Neuronal stem cell (in vitro differentiated cells): ENCODE results near the gene ARHGAP32.

ENCODE experiments used
- DNase-seq: peaks from one replicate; pipeline ENCODE4 v3.0.0-alpha.2; 2013; ENCODE audit warnings: low spot score
- H2AFZ ChIP-seq: one replicate; pipeline ENCODE4 v1.6.1; 2013; ENCODE audit warnings: mild to moderate bottlenecking, low read length, inconsistent platforms
- H2AK5ac ChIP-seq: 2 replicates; pipeline ENCODE4 v1.6.1; 2013; ENCODE audit warnings: low read depth, mild to moderate bottlenecking, inconsistent platforms, low read length, moderate library complexity, mixed read lengths
- H2BK120ac ChIP-seq: 2 replicates; pipeline ENCODE4 v1.6.1; 2013; ENCODE audit warnings: low read depth, mild to moderate bottlenecking, inconsistent platforms, low read length, moderate library complexity, mixed read lengths
- H2BK12ac ChIP-seq: one replicate; pipeline ENCODE4 v1.6.1; 2013; ENCODE audit warnings: low read length, inconsistent platforms
- H2BK15ac ChIP-seq: 2 replicates; pipeline ENCODE4 v1.6.1; 2013; ENCODE audit warnings: mild to moderate bottlenecking, low read length, inconsistent platforms, mixed read lengths
- H2BK5ac ChIP-seq: one replicate; pipeline ENCODE4 v1.6.1; 2013; ENCODE audit warnings: inconsistent platforms, mild to moderate bottlenecking, low read length, moderate library complexity
- H3K14ac ChIP-seq: one replicate; pipeline ENCODE4 v1.6.1; 2013; ENCODE audit warnings: low read length, inconsistent platforms
- H3K18ac ChIP-seq: 2 replicates; pipeline ENCODE4 v1.6.1; 2013; ENCODE audit warnings: low read length, inconsistent platforms
- H3K23ac ChIP-seq: 2 replicates; pipeline ENCODE4 v1.6.1; 2013; ENCODE audit warnings: low read depth, mild to moderate bottlenecking, mixed read lengths, low read length, inconsistent platforms; ENCODE audit not compliant: poor library complexity
- H3K27ac ChIP-seq: replicated peaks from 3 replicates; pipeline ENCODE4 v1.5.1; 2013; ENCODE audit warnings: low read length, inconsistent platforms
- H3K27me3 ChIP-seq, 3 experiments: 2 replicates each; pipeline ENCODE4 v1.6.1; 2013; ENCODE audit warnings: low read length in 3 of 3, mild to moderate bottlenecking in 2 of 3, inconsistent platforms in 1 of 3, low read depth in 1 of 3, mixed read lengths in 1 of 3, moderate library complexity in 1 of 3; ENCODE audit not compliant: control insufficient read depth in 3 of 3, insufficient read depth in 3 of 3
- H3K36me3 ChIP-seq, 2 donors: replicated peaks in 1 of 2; 2 replicates each; pipeline ENCODE4 v1.6.1; 2013; ENCODE audit warnings: low read length in 2 of 2; ENCODE audit not compliant: control insufficient read depth in 2 of 2, insufficient read depth in 2 of 2
- H3K4ac ChIP-seq: 2 replicates; pipeline ENCODE4 v1.6.1; 2013; ENCODE audit warnings: inconsistent platforms, mild to moderate bottlenecking, low read length, moderate library complexity
- H3K4me1 ChIP-seq, 2 donors: 1 replicate in 1 of 2; 2 replicates in 1 of 2; pipeline ENCODE4 v1.6.1; 2013; ENCODE audit warnings: low read length in 2 of 2, low read depth in 1 of 2; ENCODE audit not compliant: control insufficient read depth in 2 of 2, insufficient read depth in 1 of 2
- H3K4me2 ChIP-seq: one replicate; pipeline ENCODE4 v1.6.1; 2013; ENCODE audit warnings: mild to moderate bottlenecking, low read length, inconsistent platforms; ENCODE audit not compliant: insufficient read depth, poor library complexity, severe bottlenecking
- H3K4me3 ChIP-seq, 2 donors: 2 replicates each; pipeline ENCODE4 v1.5.1; 2013; ENCODE audit warnings: low read length in 2 of 2, mild to moderate bottlenecking in 2 of 2, inconsistent platforms in 1 of 2, moderate library complexity in 1 of 2
- H3K79me1 ChIP-seq: one replicate; pipeline ENCODE4 v1.6.1; 2013; ENCODE audit warnings: low read depth, mild to moderate bottlenecking, inconsistent platforms, low read length, moderate library complexity
- H3K9ac ChIP-seq: one replicate; pipeline ENCODE4 v1.6.1; 2013; ENCODE audit warnings: mild to moderate bottlenecking, low read depth, low read length, inconsistent platforms; ENCODE audit not compliant: poor library complexity
- H3K9me3 ChIP-seq, 2 donors: replicated peaks in 1 of 2; 2 replicates each; pipeline versions ENCODE3 to v1.6.1; 2013; ENCODE audit warnings: low read length in 2 of 2, mild to moderate bottlenecking in 2 of 2, inconsistent platforms in 1 of 2, low read depth in 1 of 2, mixed read lengths in 1 of 2, moderate library complexity in 1 of 2; ENCODE audit not compliant: control insufficient read depth in 2 of 2, insufficient read depth in 1 of 2
- H4K8ac ChIP-seq: one replicate; pipeline ENCODE4 v1.6.1; 2013; ENCODE audit warnings: low read depth, mild to moderate bottlenecking, inconsistent platforms, low read length, moderate library complexity
- H4K91ac ChIP-seq: one replicate; pipeline ENCODE4 v1.6.1; 2013; ENCODE audit warnings: low read length, low read depth, mild to moderate bottlenecking, inconsistent platforms; ENCODE audit not compliant: poor library complexity
- WGBS, 2 donors: extraction: QIAGEN DNeasy Blood & Tissue Kit; methylation state at CpG; one replicate each; pipeline ENCODE4 v1.1.7; 2013; ENCODE audit warnings: missing lambda C conversion rate in 2 of 2, mixed read lengths in 1 of 2; ENCODE audit not compliant: insufficient read length in 2 of 2, insufficient replicate concordance in 1 of 2; ENCODE audit errors: extremely low coverage in 2 of 2; 5-methylcytosine and 5-hydroxymethylcytosine counted together

The ARHGAP32 gene

DNA sequence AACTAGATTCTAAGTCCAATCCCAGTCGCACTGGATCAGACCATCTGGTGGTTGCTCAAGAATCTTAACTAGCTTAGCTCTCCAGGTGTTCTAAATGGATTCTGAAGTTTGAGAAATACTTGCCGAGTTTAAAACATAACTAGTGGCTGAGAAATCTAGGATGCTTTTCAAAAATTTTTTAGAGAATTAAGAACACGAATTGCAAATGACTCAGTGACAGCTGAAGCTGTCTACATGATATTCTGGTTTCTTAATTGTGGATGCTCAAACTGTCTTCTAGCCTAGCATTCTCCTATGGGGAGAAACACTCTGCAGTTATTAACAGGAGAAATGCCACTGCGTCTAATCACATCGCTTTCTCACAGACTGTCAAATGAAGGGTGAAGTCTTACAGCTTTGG, 229.2 kb downstream of the ARHGAP32 start:
- H2BK12ac ChIP-seq = no peak overlapping the region
- no peak overlapping the region for H3K27ac ChIP-seq
- no peaks in the 10 kb centered on the region for H3K79me1 ChIP-seq
- H2BK5ac ChIP-seq = no peak overlapping the region
- H3K14ac ChIP-seq = no peak overlapping the region
- no peaks in the 10 kb centered on the region for H3K9me3 ChIP-seq
- no peaks in the 10 kb centered on the region for H3K27me3 ChIP-seq
- H3K4me3 ChIP-seq = no peak overlapping the region
- no peak overlapping the region for H3K18ac ChIP-seq
- H2BK15ac ChIP-seq = no peak overlapping the region
- H3K23ac ChIP-seq = no peak overlapping the region
- no peak overlapping the region for H4K8ac ChIP-seq
- no peak overlapping the region for H2AK5ac ChIP-seq
- no CpG with 5 or more reads among the region's 5 CpGs for WGBS, 2 donors
- H3K36me3 ChIP-seq = peaks cover 0 to 16% of the 10 kb centered on the region in 2 donors
- no peak overlapping the region for H2BK120ac ChIP-seq
- H3K4me2 ChIP-seq = no peak overlapping the region
- no peak overlapping the region for H2AFZ ChIP-seq
- no peak overlapping the region for H4K91ac ChIP-seq
- H3K9ac ChIP-seq = no peak overlapping the region
- DNase-seq = no peak
- H3K4me1 ChIP-seq = peaks cover 4 to 11% of the 10 kb centered on the region in 2 donors
- H3K4ac ChIP-seq = no peak overlapping the region

DNA sequence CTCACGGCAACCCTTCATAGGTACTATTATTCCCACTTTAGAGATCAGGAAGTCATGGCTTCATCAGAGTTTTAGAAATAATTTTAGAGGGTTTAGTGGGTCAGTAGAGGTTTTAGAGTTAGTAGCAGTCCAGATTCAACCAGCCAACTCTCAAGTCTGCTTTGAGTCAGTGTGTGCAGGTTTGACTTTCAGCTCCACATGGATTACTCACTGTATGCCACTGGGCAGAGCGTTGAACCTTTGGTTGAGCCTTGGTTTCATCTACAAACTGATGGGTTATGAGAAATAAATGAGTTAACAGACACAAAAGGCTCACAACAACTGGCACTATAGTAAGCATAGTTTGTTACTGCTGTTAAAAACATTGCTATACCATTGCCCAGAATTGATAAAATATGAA, 230.5 kb downstream of the ARHGAP32 start:
- Histone ChIP-seq H3K23ac (no peak overlapping the region), H3K36me3 (peaks cover 0 to 5% of the 10 kb centered on the region in 2 donors), H3K79me1 (no peaks in the 10 kb centered on the region), H3K14ac (no peak overlapping the region), H4K91ac (no peak overlapping the region), H2AFZ (no peak overlapping the region), H2BK5ac (no peak overlapping the region), H3K4me3 (no peak overlapping the region), H2BK15ac (no peak overlapping the region), H3K18ac (no peak overlapping the region), H2BK12ac (no peak overlapping the region), H3K4me1 (peaks cover 4 to 11% of the 10 kb centered on the region in 2 donors), H3K4ac (no peak overlapping the region), H2BK120ac (no peak overlapping the region), H3K27me3 (no peaks in the 10 kb centered on the region), H3K27ac (no peak overlapping the region), H3K4me2 (no peak overlapping the region), H3K9ac (no peak overlapping the region), H2AK5ac (no peak overlapping the region), H4K8ac (no peak overlapping the region), H3K9me3 (no peaks in the 10 kb centered on the region)
- no peak for DNase-seq
- no CpG with 5 or more reads among the region's 2 CpGs for WGBS, 2 donors

DNA sequence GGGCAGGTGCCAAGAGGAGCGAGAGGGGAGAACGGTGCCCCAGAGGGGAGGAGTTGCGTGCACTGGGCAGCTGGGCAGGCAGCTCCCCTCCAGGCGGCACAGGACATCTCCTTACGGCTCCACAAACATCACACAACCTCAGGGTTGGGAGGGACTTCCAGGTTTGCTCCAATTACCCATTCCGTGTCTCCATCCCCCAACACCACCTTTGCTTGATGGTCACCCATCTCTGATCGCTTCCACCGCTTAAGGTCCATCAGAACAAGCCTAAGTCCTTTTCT, 235.0 kb downstream of the ARHGAP32 start:
- H3K4ac ChIP-seq = no peak overlapping the region
- H4K91ac ChIP-seq = no peak overlapping the region
- no peak overlapping the region for H2AFZ ChIP-seq
- no peak overlapping the region for H3K18ac ChIP-seq
- no peak overlapping the region for H3K27ac ChIP-seq
- H3K36me3 ChIP-seq = no peaks in the 10 kb centered on the region
- H2AK5ac ChIP-seq = no peak overlapping the region
- H3K9me3 ChIP-seq = no peaks in the 10 kb centered on the region
- H3K4me1 ChIP-seq = peaks cover 0 to 2% of the 10 kb centered on the region in 2 donors
- H2BK12ac ChIP-seq = no peak overlapping the region
- H3K27me3 ChIP-seq = no peaks in the 10 kb centered on the region
- no peak overlapping the region for H3K4me2 ChIP-seq
- no peak overlapping the region for H3K9ac ChIP-seq
- H2BK15ac ChIP-seq = no peak overlapping the region
- no peak overlapping the region for H3K23ac ChIP-seq
- no peak overlapping the region for H2BK5ac ChIP-seq
- no peak overlapping the region for H3K14ac ChIP-seq
- DNase-seq = no peak
- H3K79me1 ChIP-seq = no peaks in the 10 kb centered on the region
- no peak overlapping the region for H4K8ac ChIP-seq
- H3K4me3 ChIP-seq = no peak overlapping the region
- no CpG with 5 or more reads among the region's 8 CpGs for WGBS, 2 donors
- no peak overlapping the region for H2BK120ac ChIP-seq

DNA sequence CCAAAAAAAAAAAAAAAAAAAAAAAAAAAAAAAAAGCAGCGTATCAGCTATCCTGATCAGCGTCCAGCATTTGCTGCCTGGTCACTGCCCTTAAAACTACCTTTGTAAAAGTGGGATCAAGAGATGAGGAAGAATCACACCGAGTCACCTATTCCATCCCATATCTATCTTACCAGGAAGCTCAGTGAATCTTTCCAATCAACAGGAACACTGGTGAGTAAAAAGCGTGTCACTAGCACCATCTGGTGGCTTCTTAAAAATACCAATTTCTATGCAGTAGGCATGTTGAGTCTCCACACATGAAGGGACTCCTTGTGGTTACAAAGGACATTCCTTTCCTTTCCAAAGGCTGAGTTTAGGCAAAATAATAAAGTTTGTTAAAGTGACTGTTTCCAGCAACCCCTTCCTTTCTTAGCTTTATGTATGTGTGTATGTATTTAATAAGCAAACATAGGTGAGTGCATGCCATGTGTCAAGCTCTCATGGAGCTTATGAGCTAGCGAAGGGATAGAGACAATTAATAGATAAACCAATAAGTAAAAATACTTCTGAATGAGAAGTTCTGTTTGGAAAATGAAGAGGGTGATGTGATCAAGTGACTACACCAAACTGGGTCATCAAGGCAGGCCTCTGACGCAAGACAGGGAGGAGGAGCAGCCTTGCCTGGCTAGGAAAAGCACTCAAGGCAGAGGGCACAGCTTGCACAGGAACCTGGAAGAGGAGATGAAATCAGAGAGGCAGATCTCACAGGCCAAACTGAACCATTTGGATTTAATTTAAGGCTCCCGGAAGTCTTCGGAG, 235.5 kb downstream of the ARHGAP32 start:
- Histone ChIP-seq H2BK15ac (no peak overlapping the region), H3K27me3 (no peaks in the 10 kb centered on the region), H2BK5ac (no peak overlapping the region), H3K36me3 (no peaks in the 10 kb centered on the region), H2AK5ac (no peak overlapping the region), H2BK120ac (no peak overlapping the region), H3K23ac (no peak overlapping the region), H4K91ac (no peak overlapping the region), H3K4me3 (no peak overlapping the region), H3K4ac (no peak overlapping the region), H3K18ac (no peak overlapping the region), H3K4me2 (no peak overlapping the region), H3K9me3 (no peaks in the 10 kb centered on the region), H2AFZ (no peak overlapping the region), H3K4me1 (peaks cover 0 to 2% of the 10 kb centered on the region in 2 donors), H2BK12ac (no peak overlapping the region), H3K14ac (no peak overlapping the region), H3K79me1 (no peaks in the 10 kb centered on the region), H4K8ac (no peak overlapping the region), H3K9ac (no peak overlapping the region), H3K27ac (no peak overlapping the region)
- peak; percentile 67 for DNase-seq
- no CpG with 5 or more reads among the region's 8 CpGs for WGBS, 2 donors
